ENCODE results near the gene MPPED1. TPM values are rescaled to one million over a fixed set of nuclear protein-coding genes. Genes with fewer than 3 reads are reported as not detected.
A peak's percentile ranks its signal among the peaks of the same experiment; 100 is the strongest.

The MPPED1 gene
- total RNA-seq, 1 experiment from 2014 or later = not detected

- Mint-ChIP-seq H3K27me3 (ENCODE audit: unreplicated experiment) (peaks cover 95% of the 10 kb centered on the region), H3K4me1 (ENCODE audit: low read depth, unreplicated experiment) (no peaks in the 10 kb centered on the region), H3K36me3 (ENCODE audit: insufficient read depth, unreplicated experiment) (no peaks in the 10 kb centered on the region), H3K9me3 (ENCODE audit: low read depth, unreplicated experiment) (no peaks in the 10 kb centered on the region), H3K27ac (ENCODE audit: unreplicated experiment) (no peak overlapping the region), H3K4me3 (ENCODE audit: low read depth, unreplicated experiment) (no peak overlapping the region)
- no peak for DNase-seq
- BruUV-seq (replicated peaks) = no TSS peak
- no peak for TF ChIP-seq CTCF (IDR thresholded peaks at IDR 0.05; ENCODE audit: unreplicated experiment)
- intact Hi-C loops (cut with micrococcal nuclease; ENCODE audit: unreplicated experiment) = no loop called here
- CTCF ChIA-PET = no interaction called here
These were observed 23.1 kb downstream of the MPPED1 start for GRCh38 chr22:43434928-43435311.

DNA sequence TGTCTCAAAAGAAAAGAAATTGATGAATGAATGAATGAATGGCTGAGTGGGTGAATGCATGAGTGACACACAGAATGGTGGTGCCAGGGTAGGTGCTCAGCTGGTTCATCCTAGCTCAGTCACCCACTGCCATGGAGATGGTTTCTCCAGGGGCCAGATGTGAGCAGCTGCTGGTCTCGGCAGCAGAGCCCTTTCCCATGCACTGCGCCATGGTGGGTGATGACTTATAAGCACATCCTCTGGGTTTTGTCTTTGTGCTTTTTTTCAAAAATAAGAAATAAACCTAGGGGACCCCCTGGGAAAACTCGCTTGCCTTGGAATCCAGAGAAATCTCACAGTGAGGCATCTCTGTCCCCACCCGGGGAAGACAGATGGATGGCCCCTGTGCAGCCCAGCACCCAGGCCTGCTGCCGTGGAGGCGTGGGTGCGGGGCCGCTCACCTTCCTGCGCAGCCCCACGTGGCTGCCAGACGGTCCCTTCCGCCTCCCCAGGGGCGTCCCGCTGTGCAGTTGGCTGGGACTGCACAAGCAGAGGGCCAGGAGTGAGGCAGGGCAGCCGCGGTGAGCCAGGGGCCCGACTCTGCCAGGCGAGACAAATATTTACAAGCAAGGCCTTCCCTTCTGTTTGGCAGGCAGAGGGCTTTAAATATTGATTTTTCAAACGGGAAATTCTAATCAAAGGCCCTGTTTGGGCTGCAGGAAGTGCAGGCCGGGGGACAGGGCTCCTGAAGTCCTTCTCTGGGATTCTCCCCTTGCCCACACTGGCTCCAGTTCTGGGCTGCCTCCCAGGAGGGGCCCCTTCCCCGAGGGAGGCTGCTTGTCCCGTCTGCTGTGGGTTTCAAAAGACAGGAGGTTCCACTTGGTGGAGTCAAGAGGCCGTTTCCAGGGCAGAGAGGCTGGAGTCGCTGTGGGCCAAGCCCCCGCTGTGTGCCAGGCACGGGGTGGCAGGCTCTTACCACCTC is 24.3 kb downstream of the MPPED1 start:
- BruUV-seq (replicated peaks) = no TSS peak
- peaks cover 95% of the 10 kb centered on the region for H3K27me3 Mint-ChIP-seq (ENCODE audit: unreplicated experiment)
- no peaks in the 10 kb centered on the region for H3K9me3 Mint-ChIP-seq (ENCODE audit: low read depth, unreplicated experiment)
- no peak for TF ChIP-seq CTCF (IDR thresholded peaks at IDR 0.05; ENCODE audit: unreplicated experiment)
- H3K4me1 Mint-ChIP-seq (ENCODE audit: low read depth, unreplicated experiment) = no peaks in the 10 kb centered on the region
- no peak overlapping the region for H3K27ac Mint-ChIP-seq (ENCODE audit: unreplicated experiment)
- DNase-seq = peak; percentile 38
- no peak overlapping the region for H3K4me3 Mint-ChIP-seq (ENCODE audit: low read depth, unreplicated experiment)
- CTCF ChIA-PET = no interaction called here
- intact Hi-C loops (cut with micrococcal nuclease; ENCODE audit: unreplicated experiment) = no loop called here
- H3K36me3 Mint-ChIP-seq (ENCODE audit: insufficient read depth, unreplicated experiment) = no peaks in the 10 kb centered on the region

- CTCF ChIA-PET = no interaction called here
- H3K27ac Mint-ChIP-seq (ENCODE audit: unreplicated experiment) = no peak overlapping the region
These were observed 25.1 kb downstream of the MPPED1 start for GRCh38 chr22:43436868-43437267.

GRCh38 chr22:43437871-43438475 is 26.2 kb downstream of the MPPED1 start:
- Mint-ChIP-seq H3K4me1 (ENCODE audit: low read depth, unreplicated experiment) (no peaks in the 10 kb centered on the region), H3K27ac (ENCODE audit: unreplicated experiment) (no peak overlapping the region), H3K4me3 (ENCODE audit: low read depth, unreplicated experiment) (no peak overlapping the region), H3K27me3 (ENCODE audit: unreplicated experiment) (peaks cover 95% of the 10 kb centered on the region), H3K36me3 (ENCODE audit: insufficient read depth, unreplicated experiment) (no peaks in the 10 kb centered on the region), H3K9me3 (ENCODE audit: low read depth, unreplicated experiment) (no peaks in the 10 kb centered on the region)
- TF ChIP-seq CTCF (IDR thresholded peaks at IDR 0.05; ENCODE audit: unreplicated experiment) = no peak
- no peak for DNase-seq
- CTCF ChIA-PET = no interaction called here
- no TSS peak for BruUV-seq (replicated peaks)
- intact Hi-C loops (cut with micrococcal nuclease; ENCODE audit: unreplicated experiment) = no loop called here

More at GRCh38 chr22:43436868-43437267, 25.1 kb downstream of the MPPED1 start:
- BruUV-seq (replicated peaks) = no TSS peak
- DNase-seq = no peak
- H3K27me3 Mint-ChIP-seq (ENCODE audit: unreplicated experiment) = peaks cover 95% of the 10 kb centered on the region
- no peaks in the 10 kb centered on the region for H3K4me1 Mint-ChIP-seq (ENCODE audit: low read depth, unreplicated experiment)
- intact Hi-C loops (cut with micrococcal nuclease; ENCODE audit: unreplicated experiment) = no loop called here
- H3K36me3 Mint-ChIP-seq (ENCODE audit: insufficient read depth, unreplicated experiment) = no peaks in the 10 kb centered on the region
- no peak overlapping the region for H3K4me3 Mint-ChIP-seq (ENCODE audit: low read depth, unreplicated experiment)
- H3K9me3 Mint-ChIP-seq (ENCODE audit: low read depth, unreplicated experiment) = no peaks in the 10 kb centered on the region
- TF ChIP-seq CTCF (IDR thresholded peaks at IDR 0.05; ENCODE audit: unreplicated experiment) = no peak

Measured in Calu3 (cell line).